ENCODE data around the gene PRKN.

DNA sequence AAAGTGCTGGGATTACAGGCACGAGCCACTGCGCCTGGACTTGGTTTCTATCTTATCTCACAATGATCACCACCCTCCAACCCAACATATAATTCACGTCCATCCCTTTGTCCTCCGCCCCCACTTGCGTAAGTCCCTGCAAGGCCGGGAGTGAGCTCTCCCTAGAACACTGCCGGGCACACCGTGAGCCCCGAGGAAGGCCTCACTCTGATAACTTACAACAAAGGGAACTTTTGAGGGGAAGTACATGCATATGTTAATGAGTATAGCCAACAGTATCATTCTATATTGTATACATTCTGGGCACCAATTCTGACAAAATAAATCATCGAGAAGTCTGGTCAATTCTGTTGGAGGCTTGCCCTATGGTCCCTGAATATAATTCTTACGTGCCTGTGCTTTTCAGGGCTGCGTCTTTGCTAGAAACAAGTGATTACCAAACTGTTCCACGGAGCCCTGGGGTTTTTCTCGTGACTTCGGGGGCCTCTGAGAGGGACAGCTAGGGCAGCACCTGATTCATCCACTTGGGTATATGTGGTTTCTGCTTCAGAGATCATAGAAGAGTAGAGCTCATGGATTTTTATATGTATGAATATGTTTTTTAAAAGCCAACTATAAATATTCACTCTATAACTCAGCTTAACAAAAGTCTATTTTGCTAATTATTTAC lies 983.9 kb downstream of the PRKN start:
- TF ChIP-seq, protein P1, sequence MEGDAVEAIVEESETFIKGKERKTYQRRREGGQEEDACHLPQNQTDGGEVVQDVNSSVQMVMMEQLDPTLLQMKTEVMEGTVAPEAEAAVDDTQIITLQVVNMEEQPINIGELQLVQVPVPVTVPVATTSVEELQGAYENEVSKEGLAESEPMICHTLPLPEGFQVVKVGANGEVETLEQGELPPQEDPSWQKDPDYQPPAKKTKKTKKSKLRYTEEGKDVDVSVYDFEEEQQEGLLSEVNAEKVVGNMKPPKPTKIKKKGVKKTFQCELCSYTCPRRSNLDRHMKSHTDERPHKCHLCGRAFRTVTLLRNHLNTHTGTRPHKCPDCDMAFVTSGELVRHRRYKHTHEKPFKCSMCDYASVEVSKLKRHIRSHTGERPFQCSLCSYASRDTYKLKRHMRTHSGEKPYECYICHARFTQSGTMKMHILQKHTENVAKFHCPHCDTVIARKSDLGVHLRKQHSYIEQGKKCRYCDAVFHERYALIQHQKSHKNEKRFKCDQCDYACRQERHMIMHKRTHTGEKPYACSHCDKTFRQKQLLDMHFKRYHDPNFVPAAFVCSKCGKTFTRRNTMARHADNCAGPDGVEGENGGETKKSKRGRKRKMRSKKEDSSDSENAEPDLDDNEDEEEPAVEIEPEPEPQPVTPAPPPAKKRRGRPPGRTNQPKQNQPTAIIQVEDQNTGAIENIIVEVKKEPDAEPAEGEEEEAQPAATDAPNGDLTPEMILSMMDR (IDR thresholded peaks at IDR 0.05), result no peak
- no peak for TF ChIP-seq POLR2A (IDR thresholded peaks at IDR 0.05)
